SK-N-SH treated with all-trans-retinoic acid at 6 μM for 48 hours (cell line): Measurements from ENCODE around the gene ARHGEF10L.

Experiments
- ATAC-seq: fragments of 200-7000 bp; cut with Tn5 transposase; 3 replicates; pipeline ENCODE4 v1.9.1; 2020; ENCODE audit warnings: mild to moderate bottlenecking, moderate library complexity
- ARNTL ChIP-seq: fragments of 450-650 bp; formaldehyde crosslinking; IDR thresholded peaks from 2 replicates; pipeline ENCODE4 v1.5.0; 2020; ENCODE audit warnings: low read depth, mild to moderate bottlenecking, moderate library complexity, borderline replicate concordance
- BACH2 ChIP-seq: fragments of 250-450 bp; sonication (Bioruptor Pico); IDR thresholded peaks from 2 replicates; pipeline ENCODE4 v1.9.0; 2021; ENCODE audit warnings: mild to moderate bottlenecking, borderline replicate concordance
- CREB5 ChIP-seq: fragments of 250-450 bp; sonication (Bioruptor Pico); IDR thresholded peaks from 2 replicates; pipeline ENCODE4 v1.5.1; 2020; ENCODE audit warnings: low read depth, mild to moderate bottlenecking, moderate library complexity
- CSDC2 ChIP-seq: fragments of 250-450 bp; sonication (Bioruptor Pico); IDR thresholded peaks from 2 replicates; pipeline ENCODE4 v1.5.0; 2020; ENCODE audit warnings: mild to moderate bottlenecking, moderate library complexity
- CSRNP3 ChIP-seq: fragments of 250-450 bp; sonication (Bioruptor Pico); IDR thresholded peaks from 2 replicates; pipeline ENCODE4 v1.5.1; 2021; ENCODE audit warnings: mild to moderate bottlenecking, moderate library complexity
- ESRRG ChIP-seq: fragments of 250-450 bp; sonication (Bioruptor Pico); IDR thresholded peaks from 2 replicates; pipeline ENCODE4 v1.6.1; 2021; ENCODE audit warnings: mild to moderate bottlenecking
- GLIS3 ChIP-seq: fragments of 250-450 bp; sonication (Bioruptor Pico); IDR thresholded peaks from 2 replicates; pipeline ENCODE4 v1.5.0; 2020; ENCODE audit warnings: mild to moderate bottlenecking, moderate library complexity
- ISL1 ChIP-seq: fragments of 250-450 bp; sonication (Bioruptor Pico); IDR thresholded peaks from 2 replicates; pipeline ENCODE4 v2.1.2; 2022; ENCODE audit warnings: mild to moderate bottlenecking, moderate library complexity
- OSR1 ChIP-seq: fragments of 250-450 bp; sonication (Bioruptor Pico); IDR thresholded peaks from 2 replicates; pipeline ENCODE4 v1.8.0; 2022; ENCODE audit warnings: moderate library complexity, mild to moderate bottlenecking, inconsistent platforms
- PATZ1 ChIP-seq: fragments of 250-450 bp; sonication (Bioruptor Pico); IDR thresholded peaks from 2 replicates; pipeline ENCODE4 v1.8.0; 2020; ENCODE audit warnings: mild to moderate bottlenecking, moderate library complexity, borderline replicate concordance
- POU6F1 ChIP-seq: fragments of 250-450 bp; sonication (Bioruptor Pico); IDR thresholded peaks from 2 replicates; pipeline ENCODE4 v1.8.0; 2021; ENCODE audit warnings: low read depth, mild to moderate bottlenecking, moderate library complexity, borderline replicate concordance
- PPARA ChIP-seq: fragments of 250-450 bp; sonication (Bioruptor Pico); IDR thresholded peaks from 2 replicates; pipeline ENCODE4 v1.5.0; 2020; ENCODE audit warnings: mild to moderate bottlenecking, borderline replicate concordance
- RARB ChIP-seq: fragments of 250-450 bp; sonication (Bioruptor Pico); IDR thresholded peaks from 2 replicates; pipeline ENCODE4 v1.8.0; 2021; ENCODE audit warnings: mild to moderate bottlenecking, moderate library complexity
- TCF4 ChIP-seq: fragments of 250-450 bp; sonication (Bioruptor Pico); IDR thresholded peaks from 2 replicates; pipeline ENCODE4 v1.8.0; 2021; ENCODE audit warnings: mild to moderate bottlenecking, moderate library complexity, borderline replicate concordance
- TOX ChIP-seq: fragments of 250-450 bp; sonication (Bioruptor Pico); IDR thresholded peaks from 2 replicates; pipeline ENCODE4 v1.8.0; 2021; ENCODE audit warnings: mild to moderate bottlenecking, moderate library complexity, borderline replicate concordance
- TSHZ2 ChIP-seq: fragments of 250-450 bp; sonication (Bioruptor Pico); IDR thresholded peaks from 2 replicates; pipeline ENCODE4 v1.5.0; 2020; ENCODE audit warnings: mild to moderate bottlenecking, moderate library complexity
- ZFP3 ChIP-seq: fragments of 250-450 bp; sonication (Bioruptor Pico); IDR thresholded peaks from 2 replicates; pipeline ENCODE4 v1.5.0; 2020; ENCODE audit warnings: mild to moderate bottlenecking, moderate library complexity
- ZFP30 ChIP-seq: fragments of 450-650 bp; formaldehyde crosslinking; IDR thresholded peaks from 2 replicates; pipeline ENCODE4 v1.5.0; 2022; ENCODE audit warnings: mild to moderate bottlenecking, moderate library complexity
- ZNF565 ChIP-seq: fragments of 450-650 bp; formaldehyde crosslinking; conservative IDR thresholded peaks from 2 replicates; pipeline ENCODE4 v1.5.0; 2020; ENCODE audit warnings: low read depth, mild to moderate bottlenecking, moderate library complexity
- ZNF70 ChIP-seq: fragments of 450-650 bp; formaldehyde crosslinking; IDR thresholded peaks from 2 replicates; pipeline ENCODE4 v1.5.0; 2020; ENCODE audit warnings: mild to moderate bottlenecking, moderate library complexity
- ZNF8 ChIP-seq: fragments of 450-650 bp; formaldehyde crosslinking; IDR thresholded peaks from 2 replicates; pipeline ENCODE4 v1.5.0; 2020; ENCODE audit warnings: mild to moderate bottlenecking, moderate library complexity

ARHGEF10L gene

GRCh38 chr1:17736625-17737024 lies 197.1 kb downstream of the ARHGEF10L start:
- no peak for TF ChIP-seq PATZ1 (CRISPR knock-in tag)
- no peak for TF ChIP-seq ZNF70 (CRISPR knock-in tag)
- no peak for TF ChIP-seq BACH2 (CRISPR knock-in tag)
- no peak for TF ChIP-seq CSDC2 (CRISPR knock-in tag)
- TF ChIP-seq RARB (CRISPR knock-in tag) = no peak
- TF ChIP-seq GLIS3 (CRISPR knock-in tag) = no peak
- no peak for TF ChIP-seq OSR1
- TF ChIP-seq ZFP30 (CRISPR knock-in tag) = no peak
- TF ChIP-seq TOX (CRISPR knock-in tag) = no peak
- TF ChIP-seq ARNTL (CRISPR knock-in tag) = no peak
- no peak for ATAC-seq

GRCh38 chr1:17739050-17739449 lies 199.6 kb downstream of the ARHGEF10L start:
- TF ChIP-seq ZNF8 = no peak
- TF ChIP-seq ZFP30 (CRISPR knock-in tag) = no peak
- no peak for TF ChIP-seq RARB (CRISPR knock-in tag)
- TF ChIP-seq POU6F1 (CRISPR knock-in tag) = no peak
- no peak for TF ChIP-seq PPARA (CRISPR knock-in tag)
- no peak for ATAC-seq

- ATAC-seq = no peak
- no peak for TF ChIP-seq ESRRG (CRISPR knock-in tag)
- no peak for TF ChIP-seq TCF4 (CRISPR knock-in tag)
- no peak for TF ChIP-seq BACH2 (CRISPR knock-in tag)
- TF ChIP-seq CREB5 = no peak
- no peak for TF ChIP-seq ISL1 (CRISPR knock-in tag)
- no peak for TF ChIP-seq OSR1
- TF ChIP-seq CSRNP3 (CRISPR knock-in tag) = no peak
- TF ChIP-seq TSHZ2 (CRISPR knock-in tag) = no peak
- TF ChIP-seq POU6F1 (CRISPR knock-in tag) = no peak
- no peak for TF ChIP-seq ZFP3 (CRISPR knock-in tag)
- no peak for TF ChIP-seq RARB (CRISPR knock-in tag)
- TF ChIP-seq ZNF70 (CRISPR knock-in tag) = no peak
- no peak for TF ChIP-seq ZNF565 (CRISPR knock-in tag)
- TF ChIP-seq ARNTL (CRISPR knock-in tag) = no peak
- TF ChIP-seq, all 23 proteins: peak for 0
These were observed 201.6 kb downstream of the ARHGEF10L start for GRCh38 chr1:17741052-17741451.
